Measurements from ENCODE around the gene HARS1. TPM values are rescaled to one million over a fixed set of nuclear protein-coding genes. Genes with fewer than 3 reads are reported as not detected.
A peak's percentile ranks its signal among the peaks of the same experiment; 100 is the strongest.

Gene HARS1
- total and polyA plus RNA-seq, 2 donors (not counting 1 experiment from before 2014, with no cell fraction given): 53.2 to 85.8 TPM

DNA sequence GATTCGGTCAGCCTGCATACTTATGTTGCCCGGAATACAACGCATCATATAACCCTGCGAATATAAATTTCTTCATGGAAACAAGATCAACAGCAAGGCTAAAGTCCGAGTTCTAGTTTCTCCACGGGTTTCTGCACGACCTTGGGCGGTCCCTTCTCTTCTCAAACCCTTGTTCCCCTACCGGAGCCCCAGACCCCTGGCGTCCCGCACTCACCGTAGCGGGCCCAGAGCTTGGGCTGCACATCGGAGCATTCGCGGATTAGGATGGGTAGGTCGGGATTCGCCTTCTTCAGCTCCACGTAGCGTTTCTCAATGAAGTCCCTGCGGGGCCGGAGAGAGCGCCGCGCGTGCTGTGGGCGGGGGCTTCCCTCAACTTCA lies 44.1 kb downstream of the HARS1 start:
- Histone ChIP-seq H3K36me3 (ENCODE audit: control insufficient read depth, insufficient read depth, low read length) (peaks cover 13% of the 10 kb centered on the region), H3K27me3 (ENCODE audit: control insufficient read depth, insufficient read depth, low read length) (no peaks in the 10 kb centered on the region), H3K4me2 (ENCODE audit: extremely low read depth, insufficient read depth, low read length) (peak overlapping the region; percentile 98), H3K4me3 (replicated peaks in 1 of 4; ENCODE audit: control extremely low read depth in 1 of 4, insufficient read depth in 1 of 4, low read depth in 3 of 4, low read length in 4 of 4) (peak overlapping the region; percentile 87 to 93 (median 92)), H3K79me2 (ENCODE audit: control insufficient read depth, insufficient read depth, low read length) (peaks cover 25% of the 10 kb centered on the region), H2AFZ (ENCODE audit: low read length) (peak overlapping the region; percentile 82), H3K9ac (ENCODE audit: insufficient read depth, low read length) (peak overlapping the region; percentile 85), H3K4me1 (ENCODE audit: control insufficient read depth, extremely low read depth, insufficient read depth, low read length) (peaks cover 4% of the 10 kb centered on the region), H4K20me1 (ENCODE audit: control insufficient read depth, extremely low read depth, insufficient read depth, low read length) (no peaks in the 10 kb centered on the region), H3K9me3 (ENCODE audit: control insufficient read depth, insufficient read depth, low read depth, low read length) (no peaks in the 10 kb centered on the region), H3K27ac (ENCODE audit: insufficient read depth, low read length) (peak overlapping the region; percentile 80)
- peak in 1 of 2 donors; percentile 6 for DNase-seq (ENCODE audit: low read depth in 2 of 2)
- TF ChIP-seq, protein P1, sequence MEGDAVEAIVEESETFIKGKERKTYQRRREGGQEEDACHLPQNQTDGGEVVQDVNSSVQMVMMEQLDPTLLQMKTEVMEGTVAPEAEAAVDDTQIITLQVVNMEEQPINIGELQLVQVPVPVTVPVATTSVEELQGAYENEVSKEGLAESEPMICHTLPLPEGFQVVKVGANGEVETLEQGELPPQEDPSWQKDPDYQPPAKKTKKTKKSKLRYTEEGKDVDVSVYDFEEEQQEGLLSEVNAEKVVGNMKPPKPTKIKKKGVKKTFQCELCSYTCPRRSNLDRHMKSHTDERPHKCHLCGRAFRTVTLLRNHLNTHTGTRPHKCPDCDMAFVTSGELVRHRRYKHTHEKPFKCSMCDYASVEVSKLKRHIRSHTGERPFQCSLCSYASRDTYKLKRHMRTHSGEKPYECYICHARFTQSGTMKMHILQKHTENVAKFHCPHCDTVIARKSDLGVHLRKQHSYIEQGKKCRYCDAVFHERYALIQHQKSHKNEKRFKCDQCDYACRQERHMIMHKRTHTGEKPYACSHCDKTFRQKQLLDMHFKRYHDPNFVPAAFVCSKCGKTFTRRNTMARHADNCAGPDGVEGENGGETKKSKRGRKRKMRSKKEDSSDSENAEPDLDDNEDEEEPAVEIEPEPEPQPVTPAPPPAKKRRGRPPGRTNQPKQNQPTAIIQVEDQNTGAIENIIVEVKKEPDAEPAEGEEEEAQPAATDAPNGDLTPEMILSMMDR (conservative IDR thresholded peaks at IDR 0.05 in 1 of 2, IDR thresholded peaks at IDR 0.05 in 1 of 2; ENCODE audit: low read depth in 1 of 2, low read length in 2 of 2): no peak
- no peak for TF ChIP-seq EZH2 (IDR thresholded peaks at IDR 0.05; ENCODE audit: low read length, missing control alignments)

DNA sequence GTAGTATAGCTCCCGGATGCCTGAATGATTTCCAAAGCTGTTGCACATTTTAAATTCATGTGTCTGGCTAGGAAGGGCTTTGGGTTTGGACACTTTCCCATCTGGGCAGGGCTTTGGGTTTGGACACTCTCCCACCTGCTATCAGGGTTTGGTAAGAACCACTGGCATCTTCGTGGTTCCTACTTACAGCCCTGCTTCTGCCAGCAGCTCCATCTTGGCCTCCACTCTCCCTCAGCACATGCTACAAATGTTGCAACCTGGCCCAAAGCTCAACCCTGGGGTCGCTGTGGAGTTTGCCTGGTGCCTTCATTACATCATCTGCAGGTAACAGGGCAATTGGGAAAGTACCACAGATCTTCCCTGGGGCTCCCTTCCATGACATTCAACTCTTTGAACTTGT lies 48.5 kb downstream of the HARS1 start:
- Histone ChIP-seq H3K79me2 (ENCODE audit: control insufficient read depth, insufficient read depth, low read length) (peaks cover 21% of the 10 kb centered on the region), H3K4me2 (ENCODE audit: extremely low read depth, insufficient read depth, low read length) (no peak overlapping the region)

DNA sequence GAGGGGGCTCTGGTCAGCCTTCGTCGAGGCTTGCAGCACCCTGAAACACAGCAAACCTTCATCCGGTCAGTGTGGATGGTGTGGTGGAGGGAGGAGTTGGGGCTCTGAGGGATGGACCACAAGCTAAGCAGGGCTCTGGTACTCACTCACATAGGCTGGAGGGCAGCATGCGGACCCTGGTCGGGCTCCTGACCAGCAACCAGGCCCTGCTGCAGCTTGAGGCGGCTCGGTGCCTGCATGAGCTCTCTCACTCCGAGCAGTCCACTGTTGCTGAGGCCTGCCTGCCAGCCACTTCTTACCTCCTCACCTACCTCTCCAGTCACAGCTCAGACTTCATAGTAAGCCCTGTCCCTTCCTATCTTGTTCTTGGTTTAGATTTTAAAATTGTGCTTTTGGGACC lies 49.5 kb downstream of the HARS1 start:
- Histone ChIP-seq H3K9ac (ENCODE audit: insufficient read depth, low read length) (no peak overlapping the region), H3K4me3 (replicated peaks in 1 of 4; ENCODE audit: control extremely low read depth in 1 of 4, insufficient read depth in 1 of 4, low read depth in 3 of 4, low read length in 4 of 4) (no peak overlapping the region), H3K9me3 (ENCODE audit: control insufficient read depth, insufficient read depth, low read depth, low read length) (no peaks in the 10 kb centered on the region), H4K20me1 (ENCODE audit: control insufficient read depth, extremely low read depth, insufficient read depth, low read length) (no peaks in the 10 kb centered on the region), H3K79me2 (ENCODE audit: control insufficient read depth, insufficient read depth, low read length) (peaks cover 14% of the 10 kb centered on the region), H3K4me2 (ENCODE audit: extremely low read depth, insufficient read depth, low read length) (no peak overlapping the region), H2AFZ (ENCODE audit: low read length) (no peak overlapping the region), H3K27me3 (ENCODE audit: control insufficient read depth, insufficient read depth, low read length) (no peaks in the 10 kb centered on the region), H3K27ac (ENCODE audit: insufficient read depth, low read length) (no peak overlapping the region), H3K36me3 (ENCODE audit: control insufficient read depth, insufficient read depth, low read length) (peaks cover 11% of the 10 kb centered on the region), H3K4me1 (ENCODE audit: control insufficient read depth, extremely low read depth, insufficient read depth, low read length) (peaks cover 4% of the 10 kb centered on the region)
- TF ChIP-seq, protein P1 (conservative IDR thresholded peaks at IDR 0.05 in 1 of 2, IDR thresholded peaks at IDR 0.05 in 1 of 2; ENCODE audit: low read depth in 1 of 2, low read length in 2 of 2): no peak
- no peak for TF ChIP-seq EZH2 (IDR thresholded peaks at IDR 0.05; ENCODE audit: low read length, missing control alignments)
- DNase-seq (ENCODE audit: low read depth in 2 of 2): no peak

More for the DNA sequence above, 48.5 kb downstream of the HARS1 start:
- peaks cover 11% of the 10 kb centered on the region for H3K36me3 ChIP-seq (ENCODE audit: control insufficient read depth, insufficient read depth, low read length)
- H3K9ac ChIP-seq (ENCODE audit: insufficient read depth, low read length): no peak overlapping the region
- no peaks in the 10 kb centered on the region for H4K20me1 ChIP-seq (ENCODE audit: control insufficient read depth, extremely low read depth, insufficient read depth, low read length)
- no peak overlapping the region for H3K4me3 ChIP-seq (replicated peaks in 1 of 4; ENCODE audit: control extremely low read depth in 1 of 4, insufficient read depth in 1 of 4, low read depth in 3 of 4, low read length in 4 of 4)
- no peaks in the 10 kb centered on the region for H3K27me3 ChIP-seq (ENCODE audit: control insufficient read depth, insufficient read depth, low read length)
- H3K27ac ChIP-seq (ENCODE audit: insufficient read depth, low read length): no peak overlapping the region
- peak; percentile 65 to 84 for DNase-seq (ENCODE audit: low read depth in 2 of 2)
- no peak overlapping the region for H2AFZ ChIP-seq (ENCODE audit: low read length)
- TF ChIP-seq EZH2 (IDR thresholded peaks at IDR 0.05; ENCODE audit: low read length, missing control alignments): no peak
- TF ChIP-seq, protein P1 (conservative IDR thresholded peaks at IDR 0.05 in 1 of 2, IDR thresholded peaks at IDR 0.05 in 1 of 2; ENCODE audit: low read depth in 1 of 2, low read length in 2 of 2): no peak
- H3K9me3 ChIP-seq (ENCODE audit: control insufficient read depth, insufficient read depth, low read depth, low read length): no peaks in the 10 kb centered on the region
- H3K4me1 ChIP-seq (ENCODE audit: control insufficient read depth, extremely low read depth, insufficient read depth, low read length): peaks cover 4% of the 10 kb centered on the region

Measured in fibroblast of lung (primary cell).